Adrenal gland (tissue), 5 donors: ENCODE measurements around the gene HS3ST4.

ENCODE experiments used
- CTCF ChIP-seq, 6 experiments: fragments of 450-650 bp in 4 of 6; fragments of 200-600 bp in 2 of 6; sonication (generic) in 1 of 6; IDR thresholded peaks; 1 replicate in 5 of 6; 2 replicates in 1 of 6; pipeline versions ENCODE4 v1.5.1 to v1.8.0; 2016 to 2021; ENCODE audit warnings: antibody characterized with exemption in 6 of 6, mild to moderate bottlenecking in 2 of 6, moderate library complexity in 1 of 6
- POLR2A ChIP-seq, 2 donors: fragments of 450-650 bp; IDR thresholded peaks; one replicate each; pipeline ENCODE4 v1.6.1; 2017; ENCODE audit warnings: antibody characterized with exemption in 2 of 2, mild to moderate bottlenecking in 2 of 2, moderate library complexity in 1 of 2
- donor health status: DM: no; HTN: no; CAD: no.

- TF ChIP-seq CTCF (IDR thresholded peaks at IDR 0.05) (no peak), POLR2A (IDR thresholded peaks at IDR 0.05) (no peak)
Observed at GRCh38 chr16:25988084-25988483, 296.3 kb downstream of the HS3ST4 start.
